Liver (tissue), 9 donors: ENCODE data around the gene ANO10. TPM values are rescaled to one million over a fixed set of nuclear protein-coding genes. Genes with fewer than 3 reads are reported as not detected.

ENCODE experiments used
- DNase-seq: peaks from one replicate; pipeline ENCODE4 v3.0.0-alpha.2; 2017; ENCODE audit warnings: low spot score
- H3K27ac ChIP-seq, 2 donors: one replicate each; pipeline ENCODE4 v1.7.0; 2013; ENCODE audit warnings: inconsistent platforms in 2 of 2, low read length in 2 of 2, control low read depth in 1 of 2, low read depth in 1 of 2, mild to moderate bottlenecking in 1 of 2
- H3K27me3 ChIP-seq, 4 donors: one replicate each; pipeline versions ENCODE4 v1.6.1 to v1.7.0; 2013; ENCODE audit warnings: low read length in 3 of 4, inconsistent platforms in 1 of 4, mild to moderate bottlenecking in 1 of 4, moderate library complexity in 1 of 4; ENCODE audit not compliant: control insufficient read depth in 4 of 4, insufficient read depth in 4 of 4
- H3K36me3 ChIP-seq, 4 donors: one replicate each; pipeline versions ENCODE4 v1.6.1 to v1.7.0; 2013; ENCODE audit warnings: low read length in 3 of 4, mild to moderate bottlenecking in 3 of 4, low read depth in 1 of 4, moderate library complexity in 1 of 4; ENCODE audit not compliant: control insufficient read depth in 4 of 4, insufficient read depth in 3 of 4
- H3K4me1 ChIP-seq, 4 donors: one replicate each; pipeline versions ENCODE4 v1.6.1 to v1.7.0; 2013; ENCODE audit warnings: low read length in 3 of 4, mild to moderate bottlenecking in 3 of 4, moderate library complexity in 1 of 4; ENCODE audit not compliant: control insufficient read depth in 4 of 4, insufficient read depth in 4 of 4
- H3K4me3 ChIP-seq, 3 donors: one replicate each; pipeline versions ENCODE4 v1.6.1 to v1.7.0; 2013; ENCODE audit warnings: low read length in 3 of 3, control low read depth in 1 of 3, low read depth in 1 of 3, mild to moderate bottlenecking in 1 of 3
- H3K9ac ChIP-seq, 2 donors: one replicate each; pipeline ENCODE4 v1.7.0; 2013; ENCODE audit warnings: low read length in 2 of 2, mild to moderate bottlenecking in 2 of 2, moderate library complexity in 2 of 2, control low read depth in 1 of 2, low read depth in 1 of 2
- H3K9me3 ChIP-seq, 4 donors: one replicate each; pipeline versions ENCODE4 v1.6.1 to v1.7.0; 2013; ENCODE audit warnings: low read length in 3 of 4; ENCODE audit not compliant: control insufficient read depth in 4 of 4
- ATF3 ChIP-seq: IDR thresholded peaks from 2 replicates; pipeline ENCODE4 v1.6.1; 2016; ENCODE audit warnings: antibody characterized with exemption
- CTCF ChIP-seq: fragments of 150-350 bp; IDR thresholded peaks from 2 replicates; pipeline ENCODE4 v1.5.1; 2017; ENCODE audit warnings: improper control_type of control experiment, low read depth, low read length; ENCODE audit not compliant: missing input control
- EGR1 ChIP-seq, 2 donors: IDR thresholded peaks; 2 replicates each; pipeline ENCODE4 v1.6.1; 2016 to 2018; ENCODE audit warnings: antibody characterized with exemption in 2 of 2, low read depth in 2 of 2
- FOXA1 ChIP-seq: IDR thresholded peaks from 2 replicates; pipeline ENCODE4 v1.6.1; 2016; ENCODE audit warnings: antibody characterized with exemption
- FOXA2 ChIP-seq: IDR thresholded peaks from 2 replicates; pipeline ENCODE4 v1.6.1; 2016; ENCODE audit warnings: antibody characterized with exemption
- GABPA ChIP-seq, 2 donors: IDR thresholded peaks in 1 of 2; conservative IDR thresholded peaks in 1 of 2; 2 replicates each; pipeline ENCODE4 v1.6.1; 2016; ENCODE audit warnings: antibody characterized with exemption in 2 of 2, mild to moderate bottlenecking in 1 of 2, moderate library complexity in 1 of 2
- HNF4A ChIP-seq, 2 donors: conservative IDR thresholded peaks; 2 replicates each; pipeline ENCODE4 v1.6.1; 2016; ENCODE audit warnings: antibody characterized with exemption in 2 of 2, mild to moderate bottlenecking in 2 of 2
- HNF4G ChIP-seq: IDR thresholded peaks from 2 replicates; pipeline ENCODE4 v1.6.1; 2016; ENCODE audit warnings: antibody characterized with exemption
- JUND ChIP-seq, 2 donors: IDR thresholded peaks; 2 replicates each; pipeline ENCODE4 v1.6.1; 2016; ENCODE audit warnings: antibody characterized with exemption in 2 of 2
- MAX ChIP-seq: IDR thresholded peaks from 2 replicates; pipeline ENCODE4 v1.6.1; 2016; ENCODE audit warnings: antibody characterized with exemption
- NR2F2 ChIP-seq: IDR thresholded peaks from 2 replicates; pipeline ENCODE4 v1.6.1; 2016; ENCODE audit warnings: antibody characterized with exemption
- RAD21 ChIP-seq, 2 donors: IDR thresholded peaks; 2 replicates each; pipeline ENCODE4 v1.6.1; 2016; ENCODE audit warnings: antibody characterized with exemption in 2 of 2, mild to moderate bottlenecking in 2 of 2
- REST ChIP-seq: IDR thresholded peaks from 2 replicates; pipeline ENCODE4 v1.6.1; 2016; ENCODE audit warnings: antibody characterized with exemption, mild to moderate bottlenecking
- SP1 ChIP-seq: IDR thresholded peaks from 2 replicates; pipeline ENCODE4 v1.6.1; 2018; ENCODE audit warnings: antibody characterized with exemption, mild to moderate bottlenecking
- TAF1 ChIP-seq: conservative IDR thresholded peaks from 2 replicates; pipeline ENCODE4 v1.6.1; 2016; ENCODE audit warnings: antibody characterized with exemption, mild to moderate bottlenecking
- YY1 ChIP-seq: IDR thresholded peaks from 2 replicates; pipeline ENCODE4 v1.6.1; 2016; ENCODE audit warnings: antibody characterized with exemption, mild to moderate bottlenecking
- ZBTB33 ChIP-seq: IDR thresholded peaks from 2 replicates; pipeline ENCODE4 v1.6.1; 2016; ENCODE audit warnings: antibody characterized with exemption
- whole genome bisulfite sequencing: extraction: QIAGEN DNeasy Blood & Tissue Kit; methylation state at CpG from one replicate; pipeline ENCODE4 v1.1.7; 2013; 5-methylcytosine and 5-hydroxymethylcytosine counted together
- polyA plus RNA-seq, 2 donors: library from polyadenylated mRNA; stranded (reverse) in 1 of 2; unstranded in 1 of 2; fragments of 200-250 nt in 1 of 2; fragments of >200 nt in 1 of 2; fragmentation: Nextera tagmentation in 1 of 2; extraction: Ambion mirVana in 1 of 2; gene quantifications; one replicate each; pipeline versions ENCODE4 v1.2.1 to v1.2.3, GENCODE V29; 2013 to 2015
- total RNA-seq, 2 donors: library from RNA; depleted of rRNA; stranded (reverse); fragments of >200 nt; gene quantifications; one replicate each; pipeline ENCODE4 v1.2.3, GENCODE V29; 2014
- donor health status: healthy.
- donor health status: healthy.
- donor health status: healthy.
- donor health status: healthy.
- donor health status: healthy.

Gene ANO10
- total and polyA plus RNA-seq, 4 donors: 5.6 to 8.7 (median 6.8) TPM

- 99% methylated on average over 3 of the region's 3 CpGs for WGBS
- Histone ChIP-seq H3K9ac (no peak overlapping the region), H3K27ac (no peak overlapping the region), H3K9me3 (no peaks in the 10 kb centered on the region), H3K4me3 (no peak overlapping the region), H3K36me3 (peaks cover 8 to 69% (median 46%) of the 10 kb centered on the region in 4 donors), H3K27me3 (no peaks in the 10 kb centered on the region), H3K4me1 (peaks cover 0 to 12% (median 8%) of the 10 kb centered on the region in 4 donors)
- no peak for DNase-seq
- TF ChIP-seq GABPA (IDR thresholded peaks at IDR 0.05 in 1 of 2, conservative IDR thresholded peaks at IDR 0.05 in 1 of 2): no peak
Observed at GRCh38 chr3:43344520-43344919, 277.3 kb downstream of the ANO10 start.

GRCh38 chr3:43343815-43344214 is 278.0 kb downstream of the ANO10 start:
- no peak overlapping the region for H3K4me3 ChIP-seq
- H3K36me3 ChIP-seq: peaks cover 8 to 69% (median 47%) of the 10 kb centered on the region in 4 donors

More at GRCh38 chr3:43343815-43344214, 278.0 kb downstream of the ANO10 start:
- DNase-seq: no peak
- Histone ChIP-seq H3K27ac (no peak overlapping the region), H3K27me3 (no peaks in the 10 kb centered on the region), H3K9me3 (peaks cover 0 to 3% (median 0%) of the 10 kb centered on the region in 4 donors), H3K9ac (no peak overlapping the region), H3K4me1 (peaks cover 0 to 12% (median 8%) of the 10 kb centered on the region in 4 donors)
- no peak for TF ChIP-seq JUND (IDR thresholded peaks at IDR 0.05)
- no peak for TF ChIP-seq TAF1
- no peak for TF ChIP-seq MAX
- TF ChIP-seq HNF4G: no peak
- TF ChIP-seq REST: no peak
- TF ChIP-seq ZBTB33: no peak
- no peak for TF ChIP-seq SP1
- TF ChIP-seq GABPA (IDR thresholded peaks at IDR 0.05 in 1 of 2, conservative IDR thresholded peaks at IDR 0.05 in 1 of 2): no peak
- no peak for TF ChIP-seq FOXA2
- no peak for TF ChIP-seq HNF4A (conservative IDR thresholded peaks at IDR 0.05)
- no peak for TF ChIP-seq FOXA1
- TF ChIP-seq NR2F2: no peak
- no peak for TF ChIP-seq EGR1 (IDR thresholded peaks at IDR 0.05; ENCODE audit: low read depth in 2 of 2)
- TF ChIP-seq YY1: no peak
- TF ChIP-seq CTCF: no peak
- no peak for TF ChIP-seq ATF3
- TF ChIP-seq RAD21 (IDR thresholded peaks at IDR 0.05): no peak
- WGBS: 84% methylated on average over 3 of the region's 3 CpGs
